Stimulated activated memory B cell treated with anti-CD40 and anti-IgM and Interleukin-4, amounts not matched to agents 10 μg/mL and 1 μg/mL and 100 μg/mL, for 72 hours (primary cell): ENCODE data around the gene TRMT10A.

Experiments
- ATAC-seq: fragments of 150-1000 bp; cut with Tn5 transposase; 2 replicates; pipeline ENCODE4 v1.10.0; 2021
- H3K27ac Mint-ChIP-seq: one replicate; pipeline ENCODE4 v1.8.0; 2022; ENCODE audit warnings: mild to moderate bottlenecking, mixed read lengths
- H3K27me3 Mint-ChIP-seq: one replicate; pipeline ENCODE4 v1.8.0; 2022; ENCODE audit warnings: mixed read lengths
- H3K36me3 Mint-ChIP-seq: one replicate; pipeline ENCODE4 v1.8.0; 2022; ENCODE audit warnings: mixed read lengths
- H3K4me1 Mint-ChIP-seq: one replicate; pipeline ENCODE4 v1.8.0; 2022; ENCODE audit warnings: mixed read lengths
- H3K4me3 Mint-ChIP-seq: one replicate; pipeline ENCODE4 v1.8.0; 2022; ENCODE audit warnings: mild to moderate bottlenecking, moderate library complexity, mixed read lengths
- H3K9me3 Mint-ChIP-seq: one replicate; pipeline ENCODE4 v1.8.0; 2022; ENCODE audit warnings: mixed read lengths

The TRMT10A gene, protein sequence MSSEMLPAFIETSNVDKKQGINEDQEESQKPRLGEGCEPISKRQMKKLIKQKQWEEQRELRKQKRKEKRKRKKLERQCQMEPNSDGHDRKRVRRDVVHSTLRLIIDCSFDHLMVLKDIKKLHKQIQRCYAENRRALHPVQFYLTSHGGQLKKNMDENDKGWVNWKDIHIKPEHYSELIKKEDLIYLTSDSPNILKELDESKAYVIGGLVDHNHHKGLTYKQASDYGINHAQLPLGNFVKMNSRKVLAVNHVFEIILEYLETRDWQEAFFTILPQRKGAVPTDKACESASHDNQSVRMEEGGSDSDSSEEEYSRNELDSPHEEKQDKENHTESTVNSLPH

DNA sequence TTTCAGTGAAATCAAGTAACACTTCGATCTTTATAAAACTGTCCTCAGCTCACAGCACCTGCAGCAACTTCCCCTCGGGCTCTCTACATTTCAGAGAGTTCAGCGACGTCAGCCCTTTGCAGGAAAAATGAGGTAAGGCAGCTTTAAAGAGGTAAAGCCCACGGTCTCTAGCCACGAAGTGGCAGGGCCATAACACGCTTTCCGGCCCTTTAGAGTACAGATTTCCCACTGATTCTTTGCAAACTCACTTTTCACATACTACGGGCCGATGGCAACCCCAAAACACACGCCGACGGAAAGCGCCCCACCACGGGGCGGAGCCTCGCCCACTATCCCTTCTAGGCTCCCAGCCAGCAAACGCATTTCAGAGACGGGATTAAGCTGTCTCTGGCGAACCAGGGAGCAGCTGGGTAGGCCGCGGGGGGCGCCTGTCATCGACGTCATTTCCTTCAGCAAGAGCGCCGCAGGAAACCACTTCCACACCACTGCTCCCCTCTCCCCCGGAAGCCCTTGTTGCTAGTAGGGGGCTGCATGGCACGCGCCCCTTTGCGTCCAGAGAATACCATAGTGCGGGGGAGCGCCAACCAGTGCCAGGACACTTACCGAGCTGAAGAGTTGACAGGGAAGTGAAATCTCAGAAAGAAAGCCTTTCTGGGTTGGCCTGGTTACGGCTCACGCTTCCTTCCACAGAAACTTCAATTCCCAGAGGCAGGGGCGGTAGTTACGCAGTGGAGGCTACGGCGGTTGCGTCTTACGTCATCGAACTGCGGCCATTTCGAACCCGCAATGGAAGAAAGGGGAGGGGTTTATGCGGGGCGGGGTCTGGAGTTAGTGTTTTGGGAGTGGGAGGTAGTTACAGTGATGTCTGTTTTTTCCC, at the start of gene TRMT10A:
TSS of gene TRMT10A (minus strand) at position 730 of the 877 bp plus-strand sequence. CDS start 4,701 bp downstream, outside the sequence.
- no peaks in the 10 kb centered on the region for H3K36me3 Mint-ChIP-seq
- H3K27ac Mint-ChIP-seq, result peak within 1 kb of the TSS; percentile 97
- H3K9me3 Mint-ChIP-seq, result no peaks in the 10 kb centered on the region

DNA sequence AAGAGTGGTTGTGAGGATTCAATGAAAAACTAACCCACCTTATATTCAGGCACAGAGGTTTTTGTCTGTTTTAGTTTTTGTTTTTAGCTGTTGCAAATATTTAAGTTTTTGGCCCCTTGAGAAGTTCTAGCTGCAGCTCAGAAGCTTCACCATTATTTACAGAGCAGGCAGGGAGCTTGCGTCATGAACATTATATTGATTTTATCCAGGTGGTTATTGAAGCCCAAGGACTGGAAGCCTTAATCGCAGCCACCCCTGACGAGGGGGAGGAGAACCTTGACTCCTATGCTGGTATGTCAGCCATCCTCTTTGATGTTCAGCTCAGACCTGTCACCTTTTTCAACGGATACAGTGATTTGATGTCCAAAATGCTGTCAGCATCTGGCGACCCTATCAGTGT, 48.9 kb upstream of the TRMT10A start:
- peaks cover 21% of the 10 kb centered on the region for H3K27me3 Mint-ChIP-seq
- no peak overlapping the region for H3K27ac Mint-ChIP-seq
- H3K4me1 Mint-ChIP-seq, result no peaks in the 10 kb centered on the region
- no peaks in the 10 kb centered on the region for H3K9me3 Mint-ChIP-seq
- no peaks in the 10 kb centered on the region for H3K36me3 Mint-ChIP-seq
- no peak overlapping the region for H3K4me3 Mint-ChIP-seq
- no peak for ATAC-seq

More for the DNA sequence above, at the start of gene TRMT10A:
- Mint-ChIP-seq H3K27me3 (no peaks in the 10 kb centered on the region), H3K4me1 (peaks cover 5% of the 10 kb centered on the region), H3K4me3 (peak within 1 kb of the TSS; percentile 96)
- peak; percentile 97 for ATAC-seq

DNA sequence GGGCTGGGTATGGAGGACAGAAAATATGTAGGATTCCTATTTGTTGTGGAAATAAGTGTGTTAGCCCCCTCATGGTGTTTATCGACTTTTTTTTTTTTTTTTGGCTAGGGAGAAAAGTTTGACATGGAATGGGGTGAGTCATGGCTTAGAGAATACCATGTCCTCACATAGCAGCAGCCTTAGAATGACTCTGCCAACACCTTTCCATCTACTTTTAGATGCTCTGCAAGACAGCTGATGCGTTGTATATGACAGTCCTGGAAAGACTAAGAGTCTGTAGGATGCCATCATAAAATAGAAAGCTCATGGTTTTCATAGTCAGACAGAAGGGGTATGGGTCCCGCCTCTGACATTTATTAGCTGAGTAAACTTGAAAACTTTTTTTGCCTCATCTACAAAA, 48.4 kb upstream of the TRMT10A start:
- no peak for ATAC-seq
- Mint-ChIP-seq H3K27ac (no peak overlapping the region), H3K9me3 (no peaks in the 10 kb centered on the region), H3K36me3 (no peaks in the 10 kb centered on the region), H3K4me1 (no peaks in the 10 kb centered on the region), H3K4me3 (no peak overlapping the region), H3K27me3 (peaks cover 26% of the 10 kb centered on the region)

DNA sequence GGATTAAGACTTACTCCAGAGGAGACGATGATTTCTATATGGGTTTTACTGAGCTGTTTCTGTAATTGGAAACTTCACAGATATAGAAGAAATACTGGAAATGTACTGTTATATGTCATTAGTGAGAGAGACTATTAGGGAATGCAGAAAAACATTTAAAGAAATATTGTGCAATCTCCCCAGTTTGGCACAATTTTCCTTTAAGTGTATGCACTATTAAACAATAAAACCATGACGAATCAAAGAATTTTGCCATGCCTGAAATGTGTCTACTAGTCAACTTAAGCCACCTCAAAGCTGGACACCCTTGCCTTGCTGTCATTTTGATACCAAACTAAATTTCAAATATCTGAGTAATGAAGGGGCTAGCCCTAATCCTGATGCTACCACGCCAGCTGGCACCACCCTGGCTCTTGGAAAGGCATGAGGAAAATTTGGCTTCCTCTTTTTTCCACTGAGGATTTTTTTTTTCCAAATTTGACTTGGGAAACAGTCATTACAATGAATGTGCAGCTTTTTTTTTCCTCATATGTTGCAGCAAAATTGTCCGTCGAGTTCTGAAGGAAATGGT, 46.9 kb upstream of the TRMT10A start:
- ATAC-seq, result no peak
- H3K9me3 Mint-ChIP-seq, result no peaks in the 10 kb centered on the region
- no peaks in the 10 kb centered on the region for H3K4me1 Mint-ChIP-seq
- H3K4me3 Mint-ChIP-seq, result no peak overlapping the region
- no peak overlapping the region for H3K27ac Mint-ChIP-seq
- H3K36me3 Mint-ChIP-seq, result no peaks in the 10 kb centered on the region
- peaks cover 32% of the 10 kb centered on the region for H3K27me3 Mint-ChIP-seq

DNA sequence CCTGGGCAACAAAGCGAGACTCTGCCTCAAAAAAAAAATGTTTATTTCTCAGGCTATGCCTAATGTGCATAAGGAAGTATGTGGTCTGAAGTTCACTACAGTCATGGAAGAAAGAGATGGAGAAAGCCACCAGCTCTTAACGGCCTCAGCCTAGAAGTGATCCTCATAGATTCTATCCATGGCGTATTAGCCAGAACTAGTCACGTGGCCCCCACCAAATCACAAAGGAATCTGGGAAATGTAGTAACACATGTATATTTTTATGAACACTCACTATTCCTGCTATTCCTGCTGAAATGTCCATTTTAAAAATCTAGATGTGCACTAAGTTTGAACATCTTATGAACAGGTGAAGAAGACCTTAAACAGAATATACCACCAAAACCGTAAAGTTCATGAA, 44.6 kb upstream of the TRMT10A start:
- Mint-ChIP-seq H3K36me3 (no peaks in the 10 kb centered on the region), H3K27me3 (peaks cover 40% of the 10 kb centered on the region)

DNA sequence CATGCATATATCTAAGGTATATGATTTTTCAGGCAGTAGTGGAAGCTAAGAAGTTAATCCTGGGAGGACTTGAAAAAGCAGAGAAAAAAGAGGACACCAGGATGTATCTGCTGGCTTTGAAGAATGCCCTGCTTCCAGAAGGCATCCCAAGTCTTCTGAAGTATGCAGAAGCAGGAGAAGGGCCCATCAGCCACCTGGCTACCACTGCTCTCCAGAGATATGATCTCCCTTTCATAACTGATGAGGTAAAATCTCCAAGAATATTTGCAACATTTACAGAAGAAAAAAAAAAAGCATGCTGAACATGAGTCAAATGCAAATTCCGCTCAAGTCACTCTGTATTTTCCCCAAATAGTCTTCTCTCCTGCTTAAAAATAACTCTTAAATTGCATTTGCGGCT, 42.9 kb upstream of the TRMT10A start:
- Mint-ChIP-seq H3K36me3 (no peaks in the 10 kb centered on the region), H3K27ac (no peak overlapping the region), H3K27me3 (peaks cover 44% of the 10 kb centered on the region), H3K4me1 (no peaks in the 10 kb centered on the region), H3K4me3 (no peak overlapping the region), H3K9me3 (no peaks in the 10 kb centered on the region)
- ATAC-seq, result no peak

More for the DNA sequence above, 44.6 kb upstream of the TRMT10A start:
- H3K4me1 Mint-ChIP-seq, result no peaks in the 10 kb centered on the region
- H3K27ac Mint-ChIP-seq, result no peak overlapping the region
- ATAC-seq, result no peak
- H3K4me3 Mint-ChIP-seq, result no peak overlapping the region
- no peaks in the 10 kb centered on the region for H3K9me3 Mint-ChIP-seq

DNA sequence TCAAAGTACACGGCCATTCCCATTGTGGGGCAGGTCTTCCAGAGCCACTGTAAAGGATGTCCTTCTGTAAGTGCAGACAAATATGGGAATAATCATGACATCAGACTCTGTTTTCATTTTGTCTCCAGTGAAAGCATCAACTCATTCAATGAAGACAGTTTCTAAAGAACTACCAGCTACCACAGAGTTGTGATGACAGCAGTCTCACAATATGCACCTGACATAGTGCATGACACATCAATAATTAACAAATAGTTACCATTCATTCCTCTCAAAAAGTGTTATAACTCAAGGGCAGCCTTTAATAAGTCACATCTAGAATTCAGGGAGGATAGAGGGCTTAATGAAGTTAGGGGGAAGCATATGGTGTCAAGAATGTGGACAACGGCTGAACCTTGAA, 31.0 kb upstream of the TRMT10A start:
- H3K9me3 Mint-ChIP-seq, result no peaks in the 10 kb centered on the region
- ATAC-seq, result no peak
- no peaks in the 10 kb centered on the region for H3K4me1 Mint-ChIP-seq
- H3K4me3 Mint-ChIP-seq, result no peak overlapping the region
- H3K36me3 Mint-ChIP-seq, result no peaks in the 10 kb centered on the region
- no peaks in the 10 kb centered on the region for H3K27me3 Mint-ChIP-seq
- no peak overlapping the region for H3K27ac Mint-ChIP-seq

DNA sequence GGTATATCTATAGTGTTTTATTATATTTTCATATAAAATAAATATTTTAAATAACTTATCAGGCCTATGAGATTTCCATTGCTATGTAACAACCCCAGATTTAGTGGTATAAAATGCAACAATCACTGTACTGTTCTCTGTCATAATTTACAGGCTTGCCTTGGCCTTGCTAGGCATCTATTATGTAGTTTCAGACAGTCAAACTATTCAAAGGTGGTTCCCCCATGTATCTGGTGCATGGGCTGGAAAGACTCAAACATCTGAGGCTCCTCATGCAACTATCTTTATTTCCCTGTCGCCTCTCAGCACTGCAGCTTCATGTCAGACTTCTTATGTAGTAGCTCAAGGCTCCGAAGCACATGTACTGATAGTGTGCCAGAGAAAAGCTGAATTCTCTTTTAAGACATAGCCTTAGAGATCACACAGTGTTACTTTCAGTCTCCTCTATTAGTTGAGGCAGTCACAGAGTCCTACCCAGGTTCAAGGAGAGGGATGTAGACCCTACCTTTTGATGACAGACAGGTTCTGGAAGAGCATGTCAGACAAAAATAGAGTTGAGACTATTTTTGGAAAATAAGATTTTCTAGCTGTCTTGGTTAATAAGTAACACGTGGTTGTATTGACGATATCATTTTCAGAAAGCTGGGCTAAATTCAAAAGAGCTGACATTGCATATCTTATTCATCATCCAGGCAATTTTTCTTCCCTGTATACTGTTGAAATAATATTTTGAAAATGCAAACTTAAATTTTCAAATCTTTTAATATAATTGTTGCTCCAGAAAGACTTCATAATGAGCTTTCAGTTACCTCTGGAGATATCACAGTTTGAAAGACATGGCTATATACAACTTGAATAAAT, 30.2 kb upstream of the TRMT10A start:
- Mint-ChIP-seq H3K4me1 (no peaks in the 10 kb centered on the region), H3K27ac (no peak overlapping the region), H3K27me3 (no peaks in the 10 kb centered on the region), H3K9me3 (no peaks in the 10 kb centered on the region), H3K4me3 (no peak overlapping the region), H3K36me3 (no peaks in the 10 kb centered on the region)
- ATAC-seq, result no peak

DNA sequence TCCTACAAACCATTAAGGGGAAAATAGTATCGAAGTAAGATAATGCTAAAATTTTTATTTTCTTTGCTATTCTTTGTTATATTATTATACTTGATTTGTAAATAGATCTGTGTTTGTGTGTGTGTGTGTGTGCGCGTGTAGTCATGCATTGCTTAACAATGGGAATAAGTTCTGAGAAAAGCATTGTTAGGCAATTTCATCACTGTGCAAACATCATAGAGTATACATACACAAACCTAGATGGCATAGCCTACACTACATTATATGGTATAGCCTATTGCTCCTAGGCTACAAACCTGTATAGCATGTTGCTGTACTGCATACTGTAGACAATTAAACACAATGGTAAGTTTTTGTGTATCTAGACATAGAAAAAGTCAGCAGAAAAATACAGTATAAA, 27.9 kb upstream of the TRMT10A start:
- no peak overlapping the region for H3K4me3 Mint-ChIP-seq
- no peak for ATAC-seq
- no peaks in the 10 kb centered on the region for H3K4me1 Mint-ChIP-seq
- no peak overlapping the region for H3K27ac Mint-ChIP-seq
- H3K36me3 Mint-ChIP-seq, result no peaks in the 10 kb centered on the region
- no peaks in the 10 kb centered on the region for H3K9me3 Mint-ChIP-seq
- H3K27me3 Mint-ChIP-seq, result no peaks in the 10 kb centered on the region

DNA sequence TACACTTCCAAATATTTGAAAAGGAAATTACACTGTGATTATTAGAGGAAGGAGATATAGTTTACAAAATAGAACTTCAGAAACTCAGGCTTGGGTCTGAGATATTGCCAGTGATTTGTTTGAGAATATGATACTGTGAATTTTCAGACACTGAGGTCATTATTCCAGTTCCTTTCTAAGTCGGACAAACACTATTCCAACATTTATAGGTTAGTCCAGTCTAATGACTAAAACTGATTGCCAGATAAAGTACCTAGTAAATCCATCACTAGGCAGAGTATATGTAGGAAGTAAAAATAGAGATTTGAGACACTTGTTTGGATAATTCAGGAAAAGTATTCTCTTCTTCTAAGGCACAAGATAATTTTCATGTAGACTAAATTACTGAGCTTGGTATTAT, 24.0 kb upstream of the TRMT10A start:
- H3K4me3 Mint-ChIP-seq, result no peak overlapping the region
- no peak overlapping the region for H3K27ac Mint-ChIP-seq
- H3K36me3 Mint-ChIP-seq, result no peaks in the 10 kb centered on the region
- ATAC-seq, result no peak
- H3K9me3 Mint-ChIP-seq, result no peaks in the 10 kb centered on the region
- H3K27me3 Mint-ChIP-seq, result no peaks in the 10 kb centered on the region
- no peaks in the 10 kb centered on the region for H3K4me1 Mint-ChIP-seq

DNA sequence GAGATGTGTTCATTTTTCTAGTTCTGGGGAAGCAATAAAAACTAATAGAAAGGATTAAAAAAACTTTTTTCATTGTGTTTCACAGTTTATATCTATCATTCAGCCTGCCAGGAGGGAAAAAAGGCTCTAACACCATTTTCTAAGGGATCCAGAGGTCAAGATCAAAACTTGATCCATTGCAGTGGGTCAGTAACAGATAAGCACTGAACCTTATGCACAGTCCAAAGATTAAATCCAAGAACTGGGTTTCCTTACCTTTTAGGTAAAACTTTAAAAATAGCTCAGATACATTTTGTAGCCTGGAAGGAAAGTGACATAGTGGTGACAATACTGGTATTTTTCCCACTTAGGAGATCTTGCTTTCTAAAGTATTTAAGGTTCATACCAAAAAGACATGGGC, 23.5 kb upstream of the TRMT10A start:
- Mint-ChIP-seq H3K27me3 (no peaks in the 10 kb centered on the region), H3K4me1 (no peaks in the 10 kb centered on the region), H3K4me3 (no peak overlapping the region), H3K36me3 (no peaks in the 10 kb centered on the region), H3K9me3 (no peaks in the 10 kb centered on the region), H3K27ac (no peak overlapping the region)
- ATAC-seq, result no peak

DNA sequence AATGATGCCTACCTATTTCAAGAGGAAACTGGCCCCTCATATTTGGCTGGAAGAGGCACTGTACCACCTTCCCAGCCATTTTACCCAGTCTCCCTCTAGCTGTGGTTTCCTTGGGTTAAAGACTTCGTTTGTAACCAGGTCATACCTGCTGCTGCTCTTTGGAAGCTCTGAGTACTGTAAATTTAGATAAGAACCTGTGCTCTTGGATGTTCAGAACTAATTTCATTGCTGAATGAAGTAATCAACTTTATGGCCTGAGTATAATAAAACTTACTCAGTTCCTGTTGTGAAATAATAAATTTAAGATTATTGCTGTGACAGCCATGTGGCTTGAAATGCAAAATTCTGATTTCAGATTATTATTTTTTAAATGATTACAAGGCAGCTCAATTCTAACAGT, 23.0 kb upstream of the TRMT10A start:
- H3K9me3 Mint-ChIP-seq, result no peaks in the 10 kb centered on the region
- H3K36me3 Mint-ChIP-seq, result no peaks in the 10 kb centered on the region
- no peak overlapping the region for H3K27ac Mint-ChIP-seq
- no peak overlapping the region for H3K4me3 Mint-ChIP-seq
- no peak for ATAC-seq
- no peaks in the 10 kb centered on the region for H3K27me3 Mint-ChIP-seq
- no peaks in the 10 kb centered on the region for H3K4me1 Mint-ChIP-seq

DNA sequence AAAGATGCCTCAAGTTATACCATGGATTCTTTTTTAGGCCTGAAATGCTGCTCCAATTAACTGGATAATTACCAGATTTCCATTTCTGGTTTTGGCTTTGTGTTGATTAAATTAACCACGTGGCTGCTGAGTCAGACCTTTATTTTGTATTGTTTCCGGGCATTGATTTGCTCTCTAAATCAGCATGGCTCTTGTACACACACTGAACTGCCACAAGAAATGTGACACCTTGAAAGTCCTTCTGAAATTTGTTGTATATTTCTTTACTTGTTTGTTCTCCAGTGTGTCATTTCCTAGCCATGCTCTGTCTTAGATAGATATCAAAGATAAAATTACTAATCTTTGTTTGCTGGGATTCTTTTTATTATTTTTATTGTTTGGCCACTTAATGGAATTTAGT, 22.5 kb upstream of the TRMT10A start:
- Mint-ChIP-seq H3K36me3 (no peaks in the 10 kb centered on the region), H3K4me3 (no peak overlapping the region), H3K4me1 (no peaks in the 10 kb centered on the region), H3K27me3 (no peaks in the 10 kb centered on the region), H3K9me3 (no peaks in the 10 kb centered on the region), H3K27ac (no peak overlapping the region)
- ATAC-seq, result no peak

DNA sequence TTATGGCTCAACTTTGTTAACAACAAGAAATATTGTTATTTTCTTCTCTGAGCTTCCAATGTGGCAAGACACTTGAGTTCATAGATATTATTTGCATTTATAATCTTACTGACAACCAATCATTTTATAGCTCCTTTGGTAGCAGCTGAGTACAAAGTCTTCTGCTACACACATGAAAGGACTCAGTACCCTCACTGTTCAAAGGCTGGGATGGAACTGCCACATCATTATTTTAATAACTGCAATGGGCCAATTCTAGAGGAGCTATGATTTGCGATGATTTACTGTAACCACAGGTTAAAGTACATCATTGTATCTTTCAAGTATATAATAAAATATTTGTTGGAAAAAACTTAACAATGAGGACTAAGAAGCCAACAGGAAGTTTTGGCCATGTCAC, 21.7 kb upstream of the TRMT10A start:
- Mint-ChIP-seq H3K36me3 (no peaks in the 10 kb centered on the region), H3K27ac (no peak overlapping the region), H3K9me3 (no peaks in the 10 kb centered on the region), H3K4me3 (no peak overlapping the region), H3K4me1 (no peaks in the 10 kb centered on the region), H3K27me3 (no peaks in the 10 kb centered on the region)
- ATAC-seq, result no peak

DNA sequence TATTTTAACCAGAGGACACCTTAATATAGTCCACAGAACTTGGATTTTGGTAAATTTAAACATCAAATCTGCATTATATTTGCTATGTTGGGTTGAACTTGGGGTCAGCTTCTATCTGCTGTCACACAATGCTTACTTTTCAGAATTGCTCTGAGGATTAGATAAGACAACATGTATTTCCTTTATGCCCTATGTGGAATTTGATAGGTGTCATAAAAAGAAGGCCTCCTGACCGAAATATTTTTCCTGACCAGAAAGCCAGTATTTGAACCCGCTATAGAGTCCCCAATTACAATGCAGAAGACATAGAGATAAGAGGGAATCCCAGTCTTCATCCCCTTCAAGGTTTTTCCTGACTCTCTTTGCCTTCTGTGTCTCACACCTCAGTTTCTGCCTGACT, 14.9 kb upstream of the TRMT10A start:
- H3K4me3 Mint-ChIP-seq, result no peak overlapping the region
- H3K27ac Mint-ChIP-seq, result no peak overlapping the region
- peaks cover 9% of the 10 kb centered on the region for H3K4me1 Mint-ChIP-seq
- peaks cover 18% of the 10 kb centered on the region for H3K27me3 Mint-ChIP-seq
- no peak for ATAC-seq
- H3K36me3 Mint-ChIP-seq, result no peaks in the 10 kb centered on the region
- H3K9me3 Mint-ChIP-seq, result no peaks in the 10 kb centered on the region
